GM12878 (cell line): Measurements from ENCODE around the gene TFF2. TPM values are rescaled to one million over a fixed set of nuclear protein-coding genes. Genes with fewer than 3 reads are reported as not detected.

ENCODE experiments used
- ATAC-seq: fragments of 200-7000 bp; cut with Tn5 transposase; 3 replicates; pipeline ENCODE4 v1.9.1; 2020; ENCODE audit warnings: mild to moderate bottlenecking, moderate library complexity
- BruUV-seq: library from RNA; stranded (reverse); fragments of 400-500 nt; replicated peaks from 2 replicates; lab custom pipeline; 2021; lab: Mats Ljungman, UMichigan
- CTCF ChIA-PET: fragments of 300-600 bp; sonication (Branson Sonifier 250); formaldehyde crosslinking; extraction: SDS; loops from one replicate; lab custom pipeline; 2021; ENCODE audit warnings: inconsistent platforms; lab: Yijun Ruan, JAX
- POLR2A ChIA-PET: fragments of 350-600 bp; formaldehyde crosslinking; extraction: SDS; loops from one replicate; lab custom pipeline; 2021; ENCODE audit warnings: inconsistent platforms; lab: Charles Lee
- RAD21 ChIA-PET: fragments of 300-600 bp; sonication (Branson Sonifier 250); formaldehyde crosslinking; loops from one replicate; lab custom pipeline; 2023; ENCODE audit warnings: antibody characterized with exemption; ENCODE audit not compliant: unreplicated experiment; lab: Charles Lee
- SMC1A ChIA-PET: fragments of 300-600 bp; sonication (Branson Sonifier 250); formaldehyde crosslinking; loops from one replicate; lab custom pipeline; 2023; ENCODE audit not compliant: unreplicated experiment, uncharacterized antibody; lab: Charles Lee
- DNase-seq: peaks from one replicate; pipeline ENCODE4 v3.0.0-alpha.2; 2011; ENCODE audit warnings: low read depth, low spot score
- FAIRE-seq: peaks from 3 replicates; lab custom pipeline; 2011; peaks lifted over from hg19 to GRCh38; lab: Jason Lieb, UNC
- H2AFZ ChIP-seq: 2 replicates; pipeline ENCODE4 v1.6.0; 2011; ENCODE audit warnings: low read depth, low read length, control low read depth; ENCODE audit not compliant: control insufficient read depth
- H3K27ac ChIP-seq: 2 replicates; pipeline ENCODE4 v1.5.1; 2011; ENCODE audit warnings: control low read depth; ENCODE audit not compliant: control insufficient read depth, insufficient read depth
- H3K27me3 ChIP-seq, 2 experiments: replicated peaks in 1 of 2; 2 replicates each; pipeline versions ENCODE4 v1.6.0 to v1.6.1; 2011; ENCODE audit warnings: low read length in 1 of 2; ENCODE audit not compliant: control insufficient read depth in 2 of 2, insufficient read depth in 2 of 2
- H3K36me3 ChIP-seq, 2 experiments: 2 replicates each; pipeline ENCODE4 v1.5.1; 2011; ENCODE audit warnings: low read length in 1 of 2; ENCODE audit not compliant: control insufficient read depth in 2 of 2, insufficient read depth in 2 of 2
- H3K4me1 ChIP-seq: 2 replicates; pipeline ENCODE4 v1.6.1; 2011; ENCODE audit warnings: mild to moderate bottlenecking, low read length, moderate library complexity, mixed read lengths; ENCODE audit not compliant: control insufficient read depth, insufficient read depth
- H3K4me2 ChIP-seq: 2 replicates; pipeline ENCODE4 v1.6.0; 2011; ENCODE audit warnings: control low read depth; ENCODE audit not compliant: control insufficient read depth, insufficient read depth
- H3K4me3 ChIP-seq: fragments of 200-600 bp; sonication (generic); 2 replicates; pipeline ENCODE4 v1.5.1; 2016
- H3K79me2 ChIP-seq: 2 replicates; pipeline ENCODE4 v1.6.0; 2011; ENCODE audit warnings: low read length; ENCODE audit not compliant: control insufficient read depth, insufficient read depth
- H3K9ac ChIP-seq: 2 replicates; pipeline ENCODE4 v1.8.0; 2011; ENCODE audit warnings: low read length, control low read depth, mixed read lengths; ENCODE audit not compliant: control insufficient read depth, insufficient read depth
- H3K9me3 ChIP-seq: replicated peaks from 3 replicates; pipeline ENCODE4 v1.5.1; 2011; ENCODE audit warnings: mild to moderate bottlenecking, low read length; ENCODE audit not compliant: control insufficient read depth, insufficient read depth
- H4K20me1 ChIP-seq: 2 replicates; pipeline ENCODE4 v1.6.0; 2011; ENCODE audit not compliant: control insufficient read depth, insufficient read depth
- EGR1 ChIP-seq, 2 experiments: IDR thresholded peaks; 1 replicate in 1 of 2; 2 replicates in 1 of 2; pipeline ENCODE4 v1.6.1; 2011 to 2012; ENCODE audit warnings: low read depth in 2 of 2, low read length in 2 of 2, borderline replicate concordance in 1 of 2, mild to moderate bottlenecking in 1 of 2, moderate library complexity in 1 of 2
- IKZF1 ChIP-seq: fragments of 450-650 bp; conservative IDR thresholded peaks from 2 replicates; pipeline ENCODE4 v1.6.1; 2017; ENCODE audit warnings: antibody characterized with exemption, mild to moderate bottlenecking
- MXI1 ChIP-seq: fragments of 150-350 bp; IDR thresholded peaks from 2 replicates; pipeline ENCODE4 v1.6.1; 2011; ENCODE audit warnings: low read depth, mild to moderate bottlenecking, inconsistent platforms, low read length, improper control_type of control experiment
- WGBS: methylation state at CpG from one replicate; pipeline ENCODE4 v1.1.6; 2016; ENCODE audit warnings: low lambda C conversion rate; ENCODE audit not compliant: insufficient replicate concordance, insufficient coverage; ENCODE audit errors: missing lambda C conversion rate; 5-methylcytosine and 5-hydroxymethylcytosine counted together
- in situ Hi-C: fragments of 300-500 bp; cut with MboI; formaldehyde crosslinking; loops from 9 replicates; pipeline ENCODE4 v1.14.3; 2018; ENCODE audit warnings: mixed read lengths
- intact Hi-C: fragments of 100-400 bp; cut with micrococcal nuclease; formaldehyde crosslinking; loops from one replicate; pipeline ENCODE4 v1.14.2; 2022; ENCODE audit not compliant: unreplicated experiment
- polyA plus RNA-seq, 11 experiments: library from polyadenylated mRNA; depleted of rRNA in 4 of 11; unstranded in 6 of 11; stranded (reverse) in 5 of 11; fragments of >200 nt; fragmentation: Nextera tagmentation in 4 of 11; fragmentation: Illumina TruSeq in 1 of 11; extraction: Ambion mirVana in 4 of 11; extraction: Trizol in 1 of 11; gene quantifications; 1 replicate in 1 of 11; 2 replicates in 10 of 11; pipeline versions ENCODE4 v1.2.1 to v1.2.3, GENCODE V29; 2011 to 2016; ENCODE audit warnings: inconsistent platforms in 2 of 11, missing spikeins in 2 of 11, low read depth in 1 of 11
- total RNA-seq, 4 experiments: library from RNA; depleted of rRNA in 3 of 4; stranded (reverse); fragments of >200 nt in 3 of 4; fragmentation: Illumina TruSeq in 1 of 4; extraction: Trizol in 1 of 4; gene quantifications; 2 replicates each; pipeline versions ENCODE4 v1.2.1 to v1.2.3, GENCODE V29; 2013 to 2021
- TF ChIP-seq, protein P1 (sequence below), 3 experiments: IDR thresholded peaks in 2 of 3; conservative IDR thresholded peaks in 1 of 3; 2 replicates each; pipeline ENCODE4 v1.5.1; 2011; ENCODE audit warnings: low read depth in 3 of 3, low read length in 3 of 3, mild to moderate bottlenecking in 3 of 3, control low read depth in 2 of 3, moderate library complexity in 2 of 3, inconsistent platforms in 1 of 3, mixed read lengths in 1 of 3; ENCODE audit not compliant: control insufficient read depth in 2 of 3, insufficient read depth in 1 of 3; ENCODE audit errors: extremely low read depth in 1 of 3

Gene TFF2
- total and polyA plus RNA-seq, 10 of the 15 experiments (the other 5 are each of a cell fraction or from before 2014, with no cell fraction given), result 0.56 TPM; not detected in 9

DNA sequence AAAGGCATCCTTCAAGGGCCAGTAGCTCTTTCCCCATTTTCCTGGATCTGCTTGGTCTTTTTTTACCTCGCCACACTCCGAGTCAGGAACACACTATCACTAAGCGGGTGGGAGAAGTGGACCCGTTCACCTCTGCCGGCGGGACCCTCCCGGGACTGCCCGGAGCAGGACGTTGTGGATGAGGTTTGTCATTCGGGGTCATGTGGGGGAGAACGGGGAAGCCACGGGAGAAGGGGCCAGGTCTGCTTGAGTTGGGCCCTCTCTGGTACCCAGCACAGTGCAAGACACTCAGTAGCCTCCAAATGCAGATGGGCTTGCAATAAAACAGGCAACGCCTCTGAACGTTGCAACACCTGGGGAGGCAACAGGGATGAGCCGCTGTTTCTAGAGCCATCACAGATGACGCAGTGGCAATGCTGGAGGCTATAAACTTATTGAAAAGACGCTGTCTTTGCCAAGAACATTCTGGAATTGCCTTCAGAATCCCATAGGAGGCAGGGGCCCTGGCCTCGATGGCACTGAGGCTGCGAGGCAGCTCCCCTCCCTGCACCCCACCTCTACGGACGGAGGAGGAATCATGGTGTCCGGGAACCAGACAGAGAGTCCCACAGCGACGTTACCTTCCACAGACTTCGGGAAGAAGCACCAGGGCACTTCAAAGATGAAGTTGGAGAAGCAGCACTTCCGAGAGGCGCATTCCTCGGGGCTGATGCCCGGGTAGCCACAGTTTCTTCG lies 3.8 kb downstream of the TFF2 start:
- DNase-seq (no peak), ATAC-seq (no peak), FAIRE-seq (no peak)
- Histone ChIP-seq H3K27me3 (no peaks in the 10 kb centered on the region), H3K9me3 (no peaks in the 10 kb centered on the region; the same call in 2 of the 3 replicates), H3K4me2 (no peak overlapping the region), H3K36me3 (no peaks in the 10 kb centered on the region), H3K4me3 (no peak overlapping the region), H4K20me1 (no peaks in the 10 kb centered on the region), H3K27ac (no peak overlapping the region), H2AFZ (no peak overlapping the region), H3K79me2 (no peaks in the 10 kb centered on the region), H3K9ac (no peak overlapping the region), H3K4me1 (no peaks in the 10 kb centered on the region)
- SMC1A ChIA-PET, result no interaction called here
- WGBS, result 67% methylated on average over 30 of the region's 30 CpGs
- POLR2A ChIA-PET, result no interaction called here
- TF ChIP-seq, protein P1, sequence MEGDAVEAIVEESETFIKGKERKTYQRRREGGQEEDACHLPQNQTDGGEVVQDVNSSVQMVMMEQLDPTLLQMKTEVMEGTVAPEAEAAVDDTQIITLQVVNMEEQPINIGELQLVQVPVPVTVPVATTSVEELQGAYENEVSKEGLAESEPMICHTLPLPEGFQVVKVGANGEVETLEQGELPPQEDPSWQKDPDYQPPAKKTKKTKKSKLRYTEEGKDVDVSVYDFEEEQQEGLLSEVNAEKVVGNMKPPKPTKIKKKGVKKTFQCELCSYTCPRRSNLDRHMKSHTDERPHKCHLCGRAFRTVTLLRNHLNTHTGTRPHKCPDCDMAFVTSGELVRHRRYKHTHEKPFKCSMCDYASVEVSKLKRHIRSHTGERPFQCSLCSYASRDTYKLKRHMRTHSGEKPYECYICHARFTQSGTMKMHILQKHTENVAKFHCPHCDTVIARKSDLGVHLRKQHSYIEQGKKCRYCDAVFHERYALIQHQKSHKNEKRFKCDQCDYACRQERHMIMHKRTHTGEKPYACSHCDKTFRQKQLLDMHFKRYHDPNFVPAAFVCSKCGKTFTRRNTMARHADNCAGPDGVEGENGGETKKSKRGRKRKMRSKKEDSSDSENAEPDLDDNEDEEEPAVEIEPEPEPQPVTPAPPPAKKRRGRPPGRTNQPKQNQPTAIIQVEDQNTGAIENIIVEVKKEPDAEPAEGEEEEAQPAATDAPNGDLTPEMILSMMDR (IDR thresholded peaks at IDR 0.05 in 2 of 3, conservative IDR thresholded peaks at IDR 0.05 in 1 of 3; ENCODE audit: control insufficient read depth in 2 of 3, extremely low read depth in 1 of 3, insufficient read depth in 1 of 3, low read depth in 3 of 3, low read length in 3 of 3), result no peak
- RAD21 ChIA-PET, result no interaction called here
- intact Hi-C loops (no loop called here), in situ Hi-C loops (no loop called here)
- CTCF ChIA-PET, result no interaction called here
- no TSS peak for BruUV-seq

DNA sequence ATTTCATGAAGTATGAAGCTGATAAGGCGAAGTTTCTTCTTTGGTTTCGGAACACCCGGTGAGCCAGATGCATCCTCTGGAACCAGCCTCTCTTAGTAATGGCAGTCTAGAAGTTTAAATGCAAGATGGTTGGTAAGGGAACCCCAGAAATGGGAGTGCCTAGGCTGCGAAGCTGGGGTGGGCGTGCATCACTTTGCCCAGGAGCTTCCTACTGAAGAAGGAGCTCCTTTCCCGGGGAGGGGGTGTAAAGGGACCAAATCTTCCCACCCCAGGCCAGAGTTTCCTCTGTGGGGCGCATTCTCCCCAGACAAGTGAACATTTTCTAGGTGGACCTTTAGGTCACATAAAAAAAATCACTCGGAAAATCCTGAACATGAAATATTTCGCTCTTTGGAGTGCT lies 4.4 kb downstream of the TFF2 start:
- ChIA-PET CTCF (interaction anchor here (0.5 kb wide), 1 partner anchor 19 kb away, joined by 3 read pairs; no protein-coding TSS in a partner anchor), POLR2A (no interaction called here), RAD21 (no interaction called here), SMC1A (no interaction called here)
- WGBS, result 49% methylated on average over 9 of the region's 9 CpGs
- H3K27ac ChIP-seq, result no peak overlapping the region
- ATAC-seq (no peak), DNase-seq (no peak), FAIRE-seq (no peak)
- no peak overlapping the region for H3K4me2 ChIP-seq
- in situ Hi-C loops, result no loop called here
- intact Hi-C loops, result no loop called here
- no peak overlapping the region for H2AFZ ChIP-seq
- no peaks in the 10 kb centered on the region for H3K36me3 ChIP-seq
- H3K79me2 ChIP-seq, result no peaks in the 10 kb centered on the region
- H3K9ac ChIP-seq, result no peak overlapping the region
- no TSS peak for BruUV-seq
- no peaks in the 10 kb centered on the region for H3K4me1 ChIP-seq
- no peaks in the 10 kb centered on the region; the same call in 2 of the 3 replicates for H3K9me3 ChIP-seq
- no peaks in the 10 kb centered on the region for H3K27me3 ChIP-seq
- no peaks in the 10 kb centered on the region for H4K20me1 ChIP-seq
- TF ChIP-seq MXI1 (no peak), EGR1 (IDR thresholded peaks at IDR 0.05; ENCODE audit: borderline replicate concordance in 1 of 2, low read depth in 2 of 2, low read length in 2 of 2) (no peak), IKZF1 (no peak)
- H3K4me3 ChIP-seq, result no peak overlapping the region
